PC-3 (cell line): ENCODE measurements around the gene RPS6KB1.
"Not testable (repeated sequence)": the region's sequence is repeated elsewhere in the genome, so short reads cannot be mapped to it uniquely, and the experiment has no call there.

Experiments used
- EZH2 ChIP-seq: fragments of 300-600 bp; sonication (generic); IDR thresholded peaks from one replicate; pipeline ENCODE4 v1.6.1; 2017; ENCODE audit warnings: antibody characterized with exemption, mild to moderate bottlenecking, low read length; ENCODE audit not compliant: unreplicated experiment
- EZH2phosphoT487 ChIP-seq: fragments of 300-600 bp; sonication (generic); IDR thresholded peaks from 2 replicates; pipeline ENCODE4 v1.6.1; 2018; ENCODE audit warnings: mild to moderate bottlenecking, antibody characterized with exemption, low read length, borderline replicate concordance
- TF ChIP-seq, protein P1 (sequence below): fragments of 300-600 bp; sonication (generic); conservative IDR thresholded peaks from 2 replicates; pipeline ENCODE4 v1.5.1; 2017; ENCODE audit warnings: antibody characterized with exemption, low read depth, mild to moderate bottlenecking, low read length

DNA sequence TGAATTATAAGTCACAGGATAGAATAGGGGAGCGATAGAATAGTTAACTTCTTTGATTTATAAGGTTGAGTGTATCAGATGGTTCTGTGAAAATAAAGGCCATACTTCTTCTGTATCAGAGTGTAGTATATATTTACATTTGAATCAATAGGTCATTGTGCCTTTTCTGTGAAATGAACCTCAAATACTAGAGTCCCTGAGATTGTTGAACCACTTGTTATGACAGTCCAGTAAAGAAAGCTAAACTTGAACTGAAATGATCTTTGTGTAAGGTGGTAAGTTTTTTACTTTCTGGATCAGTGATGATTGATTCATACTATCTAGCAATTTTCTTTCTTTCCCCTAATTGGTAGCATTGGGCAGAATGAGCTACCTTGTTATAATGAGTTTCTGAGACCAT is 40.4 kb downstream of the RPS6KB1 start:
- TF ChIP-seq, protein P1, sequence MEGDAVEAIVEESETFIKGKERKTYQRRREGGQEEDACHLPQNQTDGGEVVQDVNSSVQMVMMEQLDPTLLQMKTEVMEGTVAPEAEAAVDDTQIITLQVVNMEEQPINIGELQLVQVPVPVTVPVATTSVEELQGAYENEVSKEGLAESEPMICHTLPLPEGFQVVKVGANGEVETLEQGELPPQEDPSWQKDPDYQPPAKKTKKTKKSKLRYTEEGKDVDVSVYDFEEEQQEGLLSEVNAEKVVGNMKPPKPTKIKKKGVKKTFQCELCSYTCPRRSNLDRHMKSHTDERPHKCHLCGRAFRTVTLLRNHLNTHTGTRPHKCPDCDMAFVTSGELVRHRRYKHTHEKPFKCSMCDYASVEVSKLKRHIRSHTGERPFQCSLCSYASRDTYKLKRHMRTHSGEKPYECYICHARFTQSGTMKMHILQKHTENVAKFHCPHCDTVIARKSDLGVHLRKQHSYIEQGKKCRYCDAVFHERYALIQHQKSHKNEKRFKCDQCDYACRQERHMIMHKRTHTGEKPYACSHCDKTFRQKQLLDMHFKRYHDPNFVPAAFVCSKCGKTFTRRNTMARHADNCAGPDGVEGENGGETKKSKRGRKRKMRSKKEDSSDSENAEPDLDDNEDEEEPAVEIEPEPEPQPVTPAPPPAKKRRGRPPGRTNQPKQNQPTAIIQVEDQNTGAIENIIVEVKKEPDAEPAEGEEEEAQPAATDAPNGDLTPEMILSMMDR: not testable (repeated sequence)
- TF ChIP-seq EZH2phosphoT487, EZH2: not testable (repeated sequence)
